ENCODE data around the gene PLXNA4. TPM values are rescaled to one million over a fixed set of nuclear protein-coding genes. Genes with fewer than 3 reads are reported as not detected.
"Not testable (repeated sequence)": the region's sequence is repeated elsewhere in the genome, so short reads cannot be mapped to it uniquely, and the experiment has no call there.

PLXNA4 gene
- polyA plus RNA-seq (ENCODE audit: insufficient read length) = 15.6 TPM
- long read RNA-seq, donor 1 = 0 reads
- long read RNA-seq, donor 2, partial matches to known transcripts = 0 of 1 reads
- long read RNA-seq, donor 2, other reads (novel, unspliced or antisense) = 0 of 1 reads
- long read RNA-seq, donor 3 = 0 reads
- long read RNA-seq, donor 4 = 0 reads
- long read RNA-seq, donor 5 = 0 reads
- long read RNA-seq, donor 6, partial matches to known transcripts = 0 of 1 reads
- long read RNA-seq, donor 6, other reads (novel, unspliced or antisense) = 0 of 1 reads
- long read RNA-seq, donor 7 = 0 reads
- long read RNA-seq, donor 8 = 0 reads

- no peak for DNase-seq
Observed at GRCh38 chr7:132575982-132576720, at the start of gene PLXNA4. TSS of gene PLXNA4 (minus strand) at chr7:132576470. CDS start at chr7:132508693, 67,777 bp downstream.

DNA sequence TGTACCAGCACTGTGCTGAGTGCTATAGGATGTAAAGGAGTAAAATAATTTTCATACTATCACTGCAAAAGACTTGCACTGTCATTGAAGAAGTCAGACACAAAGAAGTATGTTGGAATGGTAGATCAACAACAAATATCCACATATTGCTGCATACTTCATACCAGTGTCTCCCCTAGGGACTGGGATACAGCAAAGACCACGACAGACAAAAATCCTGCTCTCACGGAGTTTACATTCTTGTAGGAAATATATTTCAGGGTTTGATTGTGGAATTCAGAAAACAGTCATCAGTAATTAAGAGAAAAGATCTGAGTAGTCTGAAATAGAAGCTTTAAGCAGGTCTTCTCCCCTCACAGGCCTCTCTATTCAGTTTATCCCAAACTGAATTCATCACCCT is 49.4 kb upstream of the PLXNA4 start:
- DNase-seq = no peak

GRCh38 chr7:132622081-132622480 is 45.8 kb upstream of the PLXNA4 start:
- no peak for DNase-seq

DNA sequence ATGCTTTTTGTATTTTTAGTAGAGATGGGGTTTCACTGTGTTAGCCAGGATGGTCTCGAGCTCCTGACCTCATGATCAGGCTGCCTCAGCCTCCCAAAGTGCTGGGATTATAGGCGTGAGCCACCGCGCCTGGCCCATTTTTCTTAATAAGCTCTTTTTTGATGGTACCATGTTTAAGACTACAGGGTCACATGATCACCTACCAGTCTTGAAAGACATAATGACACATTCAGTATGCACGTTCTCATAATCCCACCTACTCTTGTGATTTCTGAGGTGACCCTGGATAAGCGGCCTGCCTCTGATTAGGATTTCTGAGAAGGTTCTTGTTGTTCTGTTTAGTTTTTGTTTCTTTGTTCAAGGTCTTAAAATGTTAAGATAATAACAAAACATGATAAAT is 43.7 kb upstream of the PLXNA4 start:
- no peak for DNase-seq

DNA sequence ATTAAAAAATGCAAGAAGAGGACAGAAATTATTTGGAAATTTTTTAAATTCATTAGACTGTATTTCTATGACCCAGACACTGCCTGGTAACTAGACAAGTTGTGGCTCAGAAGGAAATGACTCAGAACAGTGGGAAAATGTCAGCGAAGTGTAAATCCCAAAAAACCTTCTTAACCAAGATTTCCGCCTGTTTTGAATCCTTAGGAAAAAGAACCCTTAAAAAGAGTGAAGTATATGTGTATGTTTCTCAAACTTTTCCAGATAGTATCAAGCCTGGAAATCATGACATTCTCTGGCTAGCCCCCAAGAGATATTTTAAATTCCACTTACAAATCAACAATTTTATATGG is 42.7 kb upstream of the PLXNA4 start:
- no peak for DNase-seq

DNA sequence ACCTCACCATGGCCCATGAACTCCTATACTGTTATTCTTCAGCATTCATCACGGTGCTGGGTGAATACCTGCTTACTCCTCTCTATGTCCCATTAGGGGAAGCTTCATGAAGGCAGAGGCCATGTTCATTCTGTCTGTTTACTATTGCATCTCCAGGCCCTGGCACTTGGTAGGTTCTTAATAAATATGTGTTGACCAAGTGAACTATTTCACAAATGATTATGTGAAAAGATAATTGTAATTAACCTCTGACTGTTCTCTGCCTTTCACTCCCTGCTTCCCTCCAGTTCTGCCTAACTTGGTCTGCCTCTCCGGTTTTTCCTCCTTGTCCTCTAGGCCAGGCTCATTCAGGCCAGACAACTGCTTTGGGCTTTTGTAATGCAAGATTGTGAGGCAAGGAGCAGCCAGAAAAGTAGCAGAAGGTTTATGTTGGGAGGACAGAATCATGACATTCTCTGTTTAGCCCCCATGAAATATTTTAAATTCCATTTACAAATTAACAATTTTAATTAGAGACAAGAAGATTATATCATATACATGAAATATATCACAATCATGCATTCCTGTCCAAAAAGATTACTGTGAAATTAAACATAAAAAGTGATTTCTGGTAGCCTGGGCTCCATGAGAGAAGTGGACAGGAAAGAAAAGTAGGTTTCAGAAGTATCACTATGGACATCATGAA is 42.1 kb upstream of the PLXNA4 start:
- no peak for DNase-seq

DNA sequence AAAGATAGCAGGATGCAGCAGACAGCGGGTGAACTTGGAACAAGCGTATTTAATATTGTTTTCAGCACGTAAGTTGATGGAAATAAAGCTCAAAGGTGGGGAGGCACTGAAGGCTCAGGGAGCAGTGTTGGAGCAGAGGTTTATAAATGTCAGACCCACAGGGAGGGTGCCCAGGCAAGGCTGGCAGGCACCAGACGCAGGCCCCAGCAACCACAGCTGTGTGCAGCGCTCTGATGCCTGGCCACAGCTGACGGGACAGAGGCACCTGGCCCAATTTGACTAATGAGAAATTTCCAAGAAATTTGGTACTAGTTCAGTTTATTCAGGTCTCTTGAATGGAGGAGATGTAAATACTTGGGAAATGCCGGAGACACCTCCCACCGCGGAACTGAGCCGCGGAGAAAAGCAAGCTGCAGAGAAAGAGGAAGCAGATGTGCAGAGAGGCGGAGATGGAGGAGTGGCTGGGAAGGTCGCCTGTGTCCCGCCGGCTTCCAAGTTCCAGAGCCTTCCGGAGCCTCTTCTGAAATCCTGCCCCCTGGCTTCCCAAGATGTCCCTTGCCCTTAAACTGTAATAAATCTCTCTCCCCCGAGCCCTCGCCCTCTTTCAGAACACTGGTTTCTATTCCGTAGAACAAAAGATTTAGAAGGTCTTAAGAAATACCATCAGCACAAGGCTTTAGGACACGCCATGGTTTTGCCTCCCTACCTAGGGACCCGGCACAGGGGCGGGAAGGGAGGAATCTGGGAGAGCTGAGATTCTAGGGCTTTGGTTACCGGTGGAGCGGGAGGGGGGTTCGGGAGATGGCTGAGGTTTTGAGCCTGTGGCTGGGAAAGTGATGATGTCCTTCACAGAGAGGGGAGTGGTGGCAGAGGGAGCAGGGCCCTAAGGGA is 38.4 kb upstream of the PLXNA4 start:
- peak; percentile 41 for DNase-seq

GRCh38 chr7:132613737-132614136 is 37.5 kb upstream of the PLXNA4 start:
- no peak for DNase-seq

DNA sequence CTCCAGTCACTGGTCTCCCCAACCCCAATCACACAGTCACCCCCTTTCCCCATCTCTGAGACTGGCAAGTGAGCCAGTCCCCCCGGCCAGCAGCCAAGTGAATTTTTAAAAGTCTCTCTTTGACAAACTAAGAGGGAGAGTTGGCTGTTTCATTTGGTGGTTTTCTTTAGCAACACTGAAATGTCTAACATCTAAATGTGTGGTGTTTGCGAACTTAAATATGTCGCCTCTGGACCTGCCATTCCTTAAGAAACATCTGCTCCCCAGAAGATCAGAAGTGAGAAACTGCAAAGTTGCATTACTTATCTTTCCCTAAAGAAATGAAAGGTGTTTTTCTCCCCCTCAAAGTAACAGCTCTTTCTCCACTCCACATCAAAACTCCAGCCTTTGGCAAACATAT is 34.7 kb upstream of the PLXNA4 start:
- DNase-seq = no peak

- DNase-seq = no peak
Observed at GRCh38 chr7:132609906-132610520, 33.7 kb upstream of the PLXNA4 start.

GRCh38 chr7:132609222-132609621 is 33.0 kb upstream of the PLXNA4 start:
- no peak for DNase-seq

DNA sequence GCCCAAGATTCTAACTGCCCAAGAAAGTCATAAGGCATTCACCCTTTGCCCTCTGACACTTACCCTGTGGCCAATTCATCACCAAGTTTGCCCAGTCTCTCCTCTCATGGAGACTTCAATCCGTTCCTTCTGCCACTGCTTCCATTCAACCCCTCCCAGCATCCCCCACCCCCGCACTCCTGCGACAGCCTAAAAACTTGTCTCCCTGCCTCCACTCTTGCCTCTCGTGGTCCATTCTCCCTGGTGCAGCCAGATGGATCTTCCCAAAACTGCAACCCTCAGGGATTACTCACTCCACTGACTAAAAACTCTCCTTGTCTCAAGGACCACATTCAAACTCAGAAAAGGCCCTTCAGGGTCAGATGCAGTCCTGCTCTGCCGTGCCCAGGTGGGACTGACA is 32.3 kb upstream of the PLXNA4 start:
- DNase-seq = no peak

DNA sequence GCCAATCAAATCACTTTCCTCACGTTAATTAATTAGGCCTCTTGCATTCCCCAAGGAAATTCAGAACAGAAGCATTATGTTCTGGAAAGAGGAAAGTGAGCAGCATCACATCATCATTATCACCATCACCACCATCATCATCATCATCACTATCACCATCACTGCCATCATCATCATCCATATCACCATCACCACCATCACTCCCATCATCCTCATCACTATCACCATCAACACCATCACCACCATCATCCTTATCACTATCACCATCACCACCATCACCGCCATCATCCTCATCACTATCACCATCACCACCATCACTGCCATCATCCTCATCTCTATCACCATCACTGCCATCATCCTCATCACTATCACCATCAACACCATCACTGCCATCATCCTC is 31.4 kb upstream of the PLXNA4 start:
- no peak for DNase-seq

DNA sequence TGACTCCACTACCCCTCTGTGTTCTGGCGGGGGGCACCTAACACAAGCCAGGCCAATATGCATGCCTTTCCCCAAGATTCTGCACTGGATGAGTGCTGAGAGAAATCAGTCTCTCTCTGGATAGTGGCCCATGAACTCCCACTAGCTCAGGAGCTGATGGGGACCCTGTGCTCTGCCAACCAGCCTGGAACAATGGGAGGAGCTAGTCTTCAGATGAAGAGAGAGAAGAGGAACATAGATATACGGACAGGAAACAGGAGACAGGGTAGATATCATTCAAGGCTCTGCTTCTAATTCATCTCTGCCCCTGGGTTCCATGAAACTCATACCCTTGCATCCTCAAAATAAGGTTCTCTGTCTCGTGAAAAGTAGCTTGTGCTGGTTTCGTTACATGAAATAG is 27.9 kb upstream of the PLXNA4 start:
- no peak for DNase-seq

DNA sequence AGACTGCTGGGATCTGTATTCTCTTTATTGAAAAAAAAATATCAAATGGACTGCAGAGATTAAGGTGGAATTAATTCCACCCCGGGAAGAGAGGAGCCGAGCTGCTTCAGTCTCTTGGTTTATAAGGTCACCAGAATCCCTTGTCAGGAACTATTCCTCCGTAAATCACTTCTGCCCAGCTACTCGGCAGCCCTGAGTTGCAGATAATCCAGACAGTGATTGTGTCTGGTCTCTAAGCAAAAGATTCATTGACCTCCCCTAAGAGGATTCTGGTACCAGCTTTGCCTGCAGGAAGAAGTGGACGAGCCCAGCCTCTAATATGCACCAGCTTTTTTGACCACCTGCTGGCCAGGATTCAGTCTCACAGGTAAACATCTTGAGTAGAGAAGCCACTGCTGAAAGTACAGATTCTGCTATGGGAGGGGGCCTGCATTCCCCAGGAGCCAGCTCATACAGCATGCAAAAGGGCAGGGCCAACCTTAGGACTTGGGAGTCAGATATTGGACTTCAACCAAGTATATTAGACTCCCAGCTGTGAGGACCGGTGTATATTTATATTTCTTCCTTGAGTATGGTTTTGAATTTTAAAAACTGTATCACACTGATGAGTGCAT is 27.1 kb upstream of the PLXNA4 start:
- no peak for DNase-seq

DNA sequence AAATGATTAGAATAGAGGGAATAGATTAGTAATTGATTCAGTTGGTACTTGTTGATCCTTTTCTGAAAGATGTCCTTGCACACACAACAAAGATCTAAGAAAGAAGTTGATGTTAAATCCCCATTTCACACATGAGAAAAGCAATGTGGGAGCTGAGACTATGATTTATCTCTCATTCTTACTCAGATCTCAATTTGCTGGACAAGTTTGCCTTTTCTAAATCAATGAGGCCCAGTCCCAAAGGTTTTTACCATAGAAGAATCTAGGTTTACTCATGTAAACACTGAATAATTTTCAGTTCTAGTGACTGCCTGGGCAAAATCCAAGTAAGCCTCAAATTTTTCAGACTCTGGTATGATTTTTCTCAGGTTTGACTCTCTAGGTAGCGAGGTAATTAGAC is 25.5 kb upstream of the PLXNA4 start:
- no peak for DNase-seq

GRCh38 chr7:132596588-132596987 is 20.3 kb upstream of the PLXNA4 start:
- DNase-seq = no peak

DNA sequence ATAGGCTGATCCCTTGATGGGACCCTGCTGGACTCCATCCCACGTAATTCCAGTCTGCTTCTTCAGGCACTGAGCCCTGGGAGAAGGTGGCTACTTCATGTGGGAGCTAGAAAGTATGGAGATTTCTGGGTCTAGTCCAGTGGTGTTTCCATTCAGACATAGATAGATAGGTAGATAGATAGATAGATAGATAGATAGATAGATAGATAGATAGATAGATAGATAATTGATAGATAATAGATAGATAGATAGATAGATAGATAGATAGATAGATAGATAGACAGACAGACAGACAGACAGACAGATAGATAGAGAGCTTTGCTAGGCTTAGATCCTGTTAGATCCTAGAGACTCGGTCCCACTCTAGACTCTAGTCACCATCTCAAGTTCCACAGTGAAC is 18.5 kb upstream of the PLXNA4 start:
- DNase-seq = not testable (repeated sequence)

DNA sequence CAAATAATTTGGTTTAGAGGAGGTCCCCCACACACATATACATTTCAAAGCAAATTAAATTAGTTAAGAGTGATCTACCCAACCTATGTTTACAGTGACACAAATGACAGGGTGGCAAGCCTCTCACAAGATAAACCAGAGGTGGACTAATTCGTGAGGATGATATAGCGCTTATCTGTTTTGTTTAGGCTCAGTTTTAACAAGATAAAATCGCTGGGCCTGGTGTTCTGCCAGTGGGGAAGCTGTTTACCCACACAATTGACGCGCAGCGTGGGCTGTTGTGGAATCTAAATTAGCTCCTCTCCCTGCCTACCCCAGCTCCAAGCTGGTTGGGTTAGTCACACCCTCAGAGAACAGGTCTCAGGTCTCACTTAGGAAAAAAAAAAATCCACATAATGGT is 16.7 kb upstream of the PLXNA4 start:
- no peak for DNase-seq

- no peak for DNase-seq
Observed at GRCh38 chr7:132592231-132592920, 16.1 kb upstream of the PLXNA4 start.

- no peak for DNase-seq
Observed at GRCh38 chr7:132590162-132590561, 13.9 kb upstream of the PLXNA4 start.

All from left kidney (tissue), 8 donors.